ENCODE results near the gene ELOVL5. TPM values are rescaled to one million over a fixed set of nuclear protein-coding genes. Genes with fewer than 3 reads are reported as not detected.
A peak's percentile ranks its signal among the peaks of the same experiment; 100 is the strongest.
"Not testable (repeated sequence)": the region's sequence is repeated elsewhere in the genome, so short reads cannot be mapped to it uniquely, and the experiment has no call there.

The ELOVL5 gene, protein sequence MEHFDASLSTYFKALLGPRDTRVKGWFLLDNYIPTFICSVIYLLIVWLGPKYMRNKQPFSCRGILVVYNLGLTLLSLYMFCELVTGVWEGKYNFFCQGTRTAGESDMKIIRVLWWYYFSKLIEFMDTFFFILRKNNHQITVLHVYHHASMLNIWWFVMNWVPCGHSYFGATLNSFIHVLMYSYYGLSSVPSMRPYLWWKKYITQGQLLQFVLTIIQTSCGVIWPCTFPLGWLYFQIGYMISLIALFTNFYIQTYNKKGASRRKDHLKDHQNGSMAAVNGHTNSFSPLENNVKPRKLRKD
- total RNA-seq (2014; rRNA removed; shearing (Covaris generic); ENCODE audit: low replicate concordance) = 37.9 and 82.7 TPM in 2 replicates

DNA sequence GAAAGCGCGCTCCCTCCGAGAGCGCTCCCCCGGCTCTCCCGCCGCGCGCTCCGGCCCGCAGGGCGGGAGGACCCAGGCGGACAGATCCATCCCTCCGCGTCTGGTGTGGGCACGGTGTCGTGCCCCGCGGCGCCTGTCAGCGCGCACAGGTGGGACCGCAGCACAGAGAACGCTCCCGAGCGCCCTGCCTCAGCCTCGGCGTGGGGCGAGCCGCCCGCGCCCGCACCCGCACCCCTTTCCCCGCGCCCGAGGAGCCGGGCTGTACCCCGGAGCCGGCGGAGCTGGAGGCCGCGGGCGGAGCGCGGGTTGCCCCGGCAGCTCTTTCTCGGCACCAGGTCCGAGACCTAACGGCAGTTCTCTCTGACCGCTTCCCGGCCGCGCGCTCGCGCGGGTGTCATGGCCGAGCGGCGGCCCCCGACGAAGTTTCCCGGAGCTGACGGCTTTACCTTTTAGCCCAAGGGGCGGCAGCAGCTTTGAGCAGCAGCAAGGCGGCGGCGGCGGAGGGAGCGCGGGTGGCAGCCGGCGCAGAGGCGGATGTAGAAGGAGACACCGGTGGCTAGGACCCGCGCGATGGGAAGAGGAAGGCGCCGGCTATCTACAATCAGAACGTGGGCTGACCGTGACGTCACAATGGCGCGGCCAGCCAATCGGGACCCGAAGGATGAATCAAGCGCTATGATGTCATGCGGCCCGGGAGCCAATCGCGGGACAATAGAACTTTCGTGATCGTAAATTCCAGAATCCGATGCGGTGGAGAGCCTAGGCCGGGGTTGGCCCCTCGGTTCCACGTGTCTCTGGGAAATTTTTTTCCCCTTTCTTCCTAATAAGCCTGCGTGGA lies at the start of gene ELOVL5:
TSS of gene ELOVL5 (minus strand) at position 580 of the 838 bp plus-strand sequence. CDS start 53,251 bp downstream, outside the sequence.
- H3K79me2 ChIP-seq (ENCODE audit: low read length) = peaks cover 49% of the 10 kb centered on the region

DNA sequence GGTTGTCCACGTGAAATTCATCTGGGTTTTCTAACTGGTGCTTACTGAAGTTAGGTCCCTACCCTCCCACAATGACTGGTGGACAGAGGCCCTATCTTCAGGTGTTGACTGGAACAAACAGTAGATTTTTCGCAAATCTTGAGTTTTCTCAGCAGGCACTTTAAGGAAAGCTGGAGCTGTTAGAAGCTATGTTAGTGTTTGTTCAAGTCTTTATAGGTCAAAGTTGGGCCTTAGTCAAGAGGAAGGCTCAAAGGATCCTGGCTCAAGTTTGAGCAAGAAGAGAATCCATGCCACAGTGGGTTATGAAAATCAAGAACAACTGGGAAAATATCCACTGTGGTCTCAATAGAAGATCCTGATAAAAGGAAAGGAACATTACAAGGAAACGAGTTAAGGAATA lies 48.5 kb upstream of the ELOVL5 start:
- Histone ChIP-seq H3K27me3 (ENCODE audit: low read length) (no peaks in the 10 kb centered on the region), H3K27ac (ENCODE audit: low read length) (no peak overlapping the region), H3K36me3 (ENCODE audit: insufficient read depth, low read length) (no peaks in the 10 kb centered on the region), H3K9ac (ENCODE audit: low read length) (no peak overlapping the region), H3K79me2 (ENCODE audit: low read length) (no peaks in the 10 kb centered on the region), H3K9me3 (ENCODE audit: low read length) (no peaks in the 10 kb centered on the region), H3K4me2 (ENCODE audit: low read depth, low read length, poor library complexity, severe bottlenecking) (no peak overlapping the region), H2AFZ (ENCODE audit: low read length) (no peak overlapping the region), H3K4me3 (ENCODE audit: low read length) (no peak overlapping the region), H4K20me1 (ENCODE audit: insufficient read depth, low read depth, low read length) (no peaks in the 10 kb centered on the region), H3K4me1 (ENCODE audit: low read length) (no peaks in the 10 kb centered on the region; the same call in 1 of the 2 replicates), H3K9me2 (replicated peaks; ENCODE audit: insufficient read depth, low read length) (no peaks in the 10 kb centered on the region)
- no peak for DNase-seq

More for the DNA sequence above, at the start of gene ELOVL5:
- H2AFZ ChIP-seq (ENCODE audit: low read length) = peak within 1 kb of the TSS; percentile 98
- H3K4me2 ChIP-seq (ENCODE audit: low read depth, low read length, poor library complexity, severe bottlenecking) = peak within 1 kb of the TSS; percentile 83
- H3K9me2 ChIP-seq (replicated peaks; ENCODE audit: insufficient read depth, low read length) = no peaks in the 10 kb centered on the region
- H3K27me3 ChIP-seq (ENCODE audit: low read length) = no peaks in the 10 kb centered on the region
- H3K27ac ChIP-seq (ENCODE audit: low read length) = peak within 1 kb of the TSS; percentile 73
- peak within 1 kb of the TSS; percentile 96 for H3K4me3 ChIP-seq (ENCODE audit: low read length)
- peak; percentile 98 for DNase-seq
- H3K9ac ChIP-seq (ENCODE audit: low read length) = peak within 1 kb of the TSS; percentile 90
- H3K4me1 ChIP-seq (ENCODE audit: low read length) = peaks cover 46% of the 10 kb centered on the region
- peaks cover 12% of the 10 kb centered on the region; the same call in 1 of the 2 replicates for H3K36me3 ChIP-seq (ENCODE audit: insufficient read depth, low read length)
- no peaks in the 10 kb centered on the region for H3K9me3 ChIP-seq (ENCODE audit: low read length)
- peaks cover 42% of the 10 kb centered on the region for H4K20me1 ChIP-seq (ENCODE audit: insufficient read depth, low read depth, low read length)

DNA sequence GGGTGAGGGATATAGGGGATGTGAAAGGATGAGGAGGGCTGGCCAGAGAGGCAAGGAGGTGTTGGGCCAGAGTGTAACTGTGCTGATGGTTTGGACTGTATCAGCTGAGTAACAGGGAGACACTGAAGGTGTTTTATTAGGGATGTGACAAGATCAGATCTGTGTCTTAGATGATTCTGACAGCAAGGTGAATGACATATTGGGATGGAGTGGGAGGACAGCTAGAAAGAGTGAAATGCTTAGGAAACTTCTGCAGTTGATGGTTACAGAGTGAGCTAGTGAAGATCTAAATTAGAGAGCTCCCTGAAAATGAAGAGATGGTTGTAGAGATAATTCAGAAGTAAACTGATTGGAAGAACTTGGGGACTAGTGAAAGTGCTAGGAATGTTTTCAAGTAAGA lies 47.2 kb upstream of the ELOVL5 start:
- no peaks in the 10 kb centered on the region for H3K9me2 ChIP-seq (replicated peaks; ENCODE audit: insufficient read depth, low read length)
- no peaks in the 10 kb centered on the region for H4K20me1 ChIP-seq (ENCODE audit: insufficient read depth, low read depth, low read length)
- no peaks in the 10 kb centered on the region for H3K9me3 ChIP-seq (ENCODE audit: low read length)
- peaks cover 11% of the 10 kb centered on the region for H3K4me1 ChIP-seq (ENCODE audit: low read length)
- no peak overlapping the region for H3K4me2 ChIP-seq (ENCODE audit: low read depth, low read length, poor library complexity, severe bottlenecking)
- no peak overlapping the region for H3K4me3 ChIP-seq (ENCODE audit: low read length)
- DNase-seq = no peak
- no peaks in the 10 kb centered on the region for H3K27me3 ChIP-seq (ENCODE audit: low read length)
- no peak overlapping the region for H3K27ac ChIP-seq (ENCODE audit: low read length)
- no peak overlapping the region for H3K9ac ChIP-seq (ENCODE audit: low read length)
- no peak overlapping the region for H2AFZ ChIP-seq (ENCODE audit: low read length)
- no peaks in the 10 kb centered on the region for H3K79me2 ChIP-seq (ENCODE audit: low read length)
- no peaks in the 10 kb centered on the region for H3K36me3 ChIP-seq (ENCODE audit: insufficient read depth, low read length)

DNA sequence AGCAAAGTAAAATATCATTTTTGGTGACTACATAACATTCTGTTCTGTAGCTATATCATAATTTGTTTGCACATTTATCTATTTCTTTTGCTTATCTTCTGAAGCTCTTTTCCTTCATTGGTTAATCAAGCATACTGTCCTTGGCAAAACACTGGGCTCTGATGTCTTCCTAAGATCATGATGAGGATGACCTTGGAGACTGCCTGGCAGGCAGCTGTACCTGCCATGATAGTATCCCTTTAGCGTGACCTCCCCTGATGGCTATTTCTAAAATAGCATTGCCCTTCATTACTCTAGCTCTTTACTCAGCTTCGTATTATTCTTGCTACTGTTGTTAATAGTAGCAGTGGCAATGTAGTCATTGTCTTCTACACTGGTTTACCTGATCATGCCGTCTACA lies 46.0 kb upstream of the ELOVL5 start:
- no peaks in the 10 kb centered on the region for H3K27me3 ChIP-seq (ENCODE audit: low read length)
- no peak overlapping the region for H3K4me3 ChIP-seq (ENCODE audit: low read length)
- no peaks in the 10 kb centered on the region for H3K9me3 ChIP-seq (ENCODE audit: low read length)

DNA sequence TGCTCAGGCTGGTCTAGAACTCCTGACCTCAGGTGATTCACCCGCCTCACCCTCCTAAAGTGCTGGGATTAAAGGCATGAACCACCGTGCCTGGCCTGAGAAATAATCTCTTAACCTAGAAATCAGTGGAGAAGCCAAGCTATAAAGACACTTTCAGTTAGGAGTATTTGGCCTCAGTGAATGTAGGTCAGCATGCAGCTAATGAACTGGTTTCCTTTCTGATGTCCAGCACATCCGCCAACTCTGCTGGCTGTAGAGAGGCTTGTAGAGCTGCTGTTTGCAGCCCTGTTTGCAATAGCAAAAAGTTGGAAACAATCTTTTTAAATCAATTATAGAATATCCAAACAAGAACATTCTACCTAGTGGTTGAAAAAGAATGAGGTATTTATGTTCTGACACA lies 42.4 kb upstream of the ELOVL5 start:
- Histone ChIP-seq H4K20me1 (ENCODE audit: insufficient read depth, low read depth, low read length) (no peaks in the 10 kb centered on the region), H3K27me3 (ENCODE audit: low read length) (no peaks in the 10 kb centered on the region), H3K9me3 (ENCODE audit: low read length) (no peaks in the 10 kb centered on the region), H3K79me2 (ENCODE audit: low read length) (no peaks in the 10 kb centered on the region), H3K27ac (ENCODE audit: low read length) (no peak overlapping the region), H3K4me3 (ENCODE audit: low read length) (no peak overlapping the region), H3K4me2 (ENCODE audit: low read depth, low read length, poor library complexity, severe bottlenecking) (no peak overlapping the region), H3K9ac (ENCODE audit: low read length) (no peak overlapping the region), H2AFZ (ENCODE audit: low read length) (no peak overlapping the region), H3K9me2 (replicated peaks; ENCODE audit: insufficient read depth, low read length) (no peaks in the 10 kb centered on the region), H3K36me3 (ENCODE audit: insufficient read depth, low read length) (no peaks in the 10 kb centered on the region), H3K4me1 (ENCODE audit: low read length) (peaks cover 11% of the 10 kb centered on the region)
- no peak for DNase-seq

More for the DNA sequence above, 46.0 kb upstream of the ELOVL5 start:
- no peak overlapping the region for H2AFZ ChIP-seq (ENCODE audit: low read length)
- H3K9ac ChIP-seq (ENCODE audit: low read length) = no peak overlapping the region
- H3K4me1 ChIP-seq (ENCODE audit: low read length) = peaks cover 11% of the 10 kb centered on the region
- H3K79me2 ChIP-seq (ENCODE audit: low read length) = no peaks in the 10 kb centered on the region
- H3K4me2 ChIP-seq (ENCODE audit: low read depth, low read length, poor library complexity, severe bottlenecking) = no peak overlapping the region
- H3K36me3 ChIP-seq (ENCODE audit: insufficient read depth, low read length) = no peaks in the 10 kb centered on the region
- no peak for DNase-seq
- H3K9me2 ChIP-seq (replicated peaks; ENCODE audit: insufficient read depth, low read length) = no peaks in the 10 kb centered on the region
- no peaks in the 10 kb centered on the region for H4K20me1 ChIP-seq (ENCODE audit: insufficient read depth, low read depth, low read length)
- no peak overlapping the region for H3K27ac ChIP-seq (ENCODE audit: low read length)

DNA sequence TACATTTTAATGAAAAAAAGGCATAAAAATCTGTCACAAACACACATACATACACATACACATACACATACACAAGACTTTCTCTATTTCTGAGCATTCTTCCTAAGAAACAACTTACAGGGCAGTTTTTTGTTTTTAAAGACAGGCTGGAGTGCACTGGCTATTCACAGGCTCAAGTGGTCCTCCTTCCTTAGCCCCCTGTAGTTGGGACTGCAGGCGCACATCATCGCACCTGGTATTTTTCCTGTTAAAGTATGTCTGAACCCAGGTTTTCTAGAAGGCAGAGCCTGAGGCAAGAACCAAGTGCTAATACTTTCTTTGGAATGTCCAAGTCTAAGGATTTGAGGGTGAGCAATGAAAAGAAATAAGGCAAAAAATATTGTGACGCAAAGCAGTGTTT lies 41.3 kb upstream of the ELOVL5 start:
- Histone ChIP-seq H3K4me2 (ENCODE audit: low read depth, low read length, poor library complexity, severe bottlenecking) (no peak overlapping the region), H3K36me3 (ENCODE audit: insufficient read depth, low read length) (no peaks in the 10 kb centered on the region), H2AFZ (ENCODE audit: low read length) (no peak overlapping the region), H3K9me3 (ENCODE audit: low read length) (no peaks in the 10 kb centered on the region), H3K79me2 (ENCODE audit: low read length) (no peaks in the 10 kb centered on the region), H3K4me1 (ENCODE audit: low read length) (peaks cover 11% of the 10 kb centered on the region), H3K9me2 (replicated peaks; ENCODE audit: insufficient read depth, low read length) (no peaks in the 10 kb centered on the region), H4K20me1 (ENCODE audit: insufficient read depth, low read depth, low read length) (no peaks in the 10 kb centered on the region), H3K27ac (ENCODE audit: low read length) (no peak overlapping the region), H3K27me3 (ENCODE audit: low read length) (no peaks in the 10 kb centered on the region), H3K4me3 (ENCODE audit: low read length) (no peak overlapping the region), H3K9ac (ENCODE audit: low read length) (no peak overlapping the region)
- no peak for DNase-seq

DNA sequence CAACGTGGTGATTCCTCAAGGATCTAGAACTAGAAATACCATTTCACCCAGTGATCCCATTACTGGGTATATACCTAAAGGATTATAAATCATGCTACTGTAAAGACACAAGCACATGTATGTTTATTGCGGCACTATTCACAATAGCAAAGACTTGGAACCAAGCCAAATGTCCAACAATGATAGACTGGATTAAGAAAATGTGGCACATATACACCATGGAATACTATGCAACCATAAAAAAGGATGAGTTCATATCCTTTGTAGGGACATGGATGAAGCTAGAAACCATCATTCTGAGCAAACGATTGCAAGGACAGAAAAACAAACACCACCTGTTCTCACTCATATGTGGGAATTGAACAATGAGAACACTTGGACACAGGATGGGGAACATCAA lies 39.9 kb upstream of the ELOVL5 start:
- not testable (repeated sequence) for H3K79me2 ChIP-seq (ENCODE audit: low read length); H4K20me1 ChIP-seq (ENCODE audit: insufficient read depth, low read depth, low read length); H3K4me2 ChIP-seq (ENCODE audit: low read depth, low read length, poor library complexity, severe bottlenecking); H3K27ac ChIP-seq (ENCODE audit: low read length); H3K4me3 ChIP-seq (ENCODE audit: low read length); DNase-seq; H3K9me3 ChIP-seq (ENCODE audit: low read length); H3K27me3 ChIP-seq (ENCODE audit: low read length); H3K9ac ChIP-seq (ENCODE audit: low read length); H3K9me2 ChIP-seq (replicated peaks; ENCODE audit: insufficient read depth, low read length); H2AFZ ChIP-seq (ENCODE audit: low read length); H3K36me3 ChIP-seq (ENCODE audit: insufficient read depth, low read length)
- peaks cover 11% of the 10 kb centered on the region for H3K4me1 ChIP-seq (ENCODE audit: low read length)

DNA sequence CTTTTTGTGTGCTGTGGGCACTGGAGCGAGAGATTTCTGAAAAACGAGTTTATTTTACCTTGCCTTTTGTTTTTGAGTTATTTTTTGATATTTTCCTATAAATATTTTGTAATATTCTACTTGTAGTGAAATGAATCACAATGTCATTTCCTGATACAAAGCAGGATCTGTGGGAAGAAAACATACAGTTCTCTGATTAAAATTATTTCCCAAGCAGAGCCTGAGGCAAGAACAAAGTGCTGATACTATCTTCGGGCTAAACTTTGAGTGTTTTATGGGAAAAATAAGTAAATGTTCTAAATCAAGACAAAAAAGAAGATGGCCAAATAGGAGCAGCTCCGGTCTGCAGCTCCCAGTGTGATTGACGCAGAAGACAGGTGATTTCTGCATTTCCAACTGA lies 33.7 kb upstream of the ELOVL5 start:
- Histone ChIP-seq H3K4me3 (ENCODE audit: low read length) (no peak overlapping the region), H2AFZ (ENCODE audit: low read length) (no peak overlapping the region), H3K9me2 (replicated peaks; ENCODE audit: insufficient read depth, low read length) (no peaks in the 10 kb centered on the region), H3K9me3 (ENCODE audit: low read length) (no peaks in the 10 kb centered on the region), H3K27ac (ENCODE audit: low read length) (no peak overlapping the region), H4K20me1 (ENCODE audit: insufficient read depth, low read depth, low read length) (no peaks in the 10 kb centered on the region), H3K4me1 (ENCODE audit: low read length) (no peaks in the 10 kb centered on the region), H3K4me2 (ENCODE audit: low read depth, low read length, poor library complexity, severe bottlenecking) (no peak overlapping the region), H3K36me3 (ENCODE audit: insufficient read depth, low read length) (no peaks in the 10 kb centered on the region), H3K79me2 (ENCODE audit: low read length) (no peaks in the 10 kb centered on the region), H3K27me3 (ENCODE audit: low read length) (no peaks in the 10 kb centered on the region), H3K9ac (ENCODE audit: low read length) (no peak overlapping the region)
- DNase-seq = no peak
